ENCODE results near the gene HGD.
"Not testable (repeated sequence)": the region's sequence is repeated elsewhere in the genome, so short reads cannot be mapped to it uniquely, and the experiment has no call there.

The HGD gene

DNA sequence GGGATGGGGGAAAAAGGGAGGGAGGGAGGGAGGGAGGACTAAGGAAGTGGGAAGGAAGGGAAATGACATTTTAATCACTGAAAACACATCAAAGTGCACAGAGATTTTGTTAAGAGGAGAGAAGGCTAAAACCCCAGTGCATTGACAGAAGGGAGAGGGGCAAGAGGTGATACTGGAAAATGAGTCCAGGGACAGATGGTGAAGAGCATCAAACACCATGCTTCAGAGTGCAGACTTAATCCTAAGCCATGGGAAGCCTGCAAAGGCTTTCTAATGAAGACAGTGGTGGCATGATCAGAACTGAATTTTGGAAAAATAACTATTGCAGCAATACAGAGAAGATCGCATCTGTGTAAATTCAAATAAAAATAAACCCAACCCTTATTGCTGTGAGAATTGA, 41.8 kb downstream of the HGD start:
- no peak for DNase-seq

DNA sequence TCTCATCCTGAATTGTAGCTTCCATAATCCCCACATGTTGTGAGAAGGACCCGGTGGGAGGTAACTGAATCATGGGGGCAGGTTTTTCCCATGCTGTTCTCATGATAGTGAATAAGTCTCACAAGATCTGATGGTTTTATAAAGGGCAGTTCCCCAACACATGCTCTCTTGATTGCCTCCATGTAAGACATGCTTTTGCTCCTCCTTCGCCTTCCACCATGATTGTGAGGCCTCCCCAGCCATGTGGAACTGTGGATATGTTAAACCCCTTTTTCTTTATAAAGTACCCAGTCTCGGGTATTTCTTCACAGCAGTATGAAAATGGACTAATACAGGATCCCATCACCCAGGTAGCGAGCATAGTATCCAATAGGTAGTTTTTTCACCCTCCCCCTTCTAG, 43.2 kb downstream of the HGD start:
- not testable (repeated sequence) for DNase-seq

DNA sequence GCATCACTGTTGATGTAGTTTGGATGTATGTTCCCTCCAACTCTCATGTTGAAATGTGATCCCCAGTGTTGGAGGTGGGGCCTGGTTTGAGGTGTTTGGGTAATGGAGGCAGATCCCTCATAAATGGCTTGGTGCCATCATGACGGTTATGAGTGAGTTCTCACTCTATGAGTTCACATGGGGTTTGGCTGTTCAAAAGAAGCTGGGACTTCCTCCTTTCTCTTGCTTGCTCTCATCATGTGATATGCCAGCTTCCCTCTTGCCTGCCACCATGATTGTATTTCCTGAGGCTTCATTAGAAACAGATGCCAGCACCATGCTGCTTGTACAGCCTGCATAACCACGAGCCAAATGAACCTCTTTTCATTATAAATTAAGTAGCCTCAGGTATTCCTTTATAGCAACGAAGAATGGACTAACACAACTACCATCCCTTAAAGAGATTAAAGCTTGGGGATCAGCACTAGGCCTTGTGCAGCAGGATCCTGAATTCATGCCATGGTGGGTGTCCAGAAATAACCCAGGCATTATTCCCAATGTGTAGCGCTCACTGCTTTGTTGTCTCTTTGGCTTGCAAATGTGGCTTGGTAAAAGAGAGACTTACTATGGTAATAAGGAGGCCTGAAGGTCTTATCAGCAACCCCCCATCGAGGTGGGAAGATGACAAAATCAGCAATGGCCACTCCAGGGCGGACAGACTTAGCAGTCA, 44.0 kb downstream of the HGD start:
- no peak for DNase-seq

DNA sequence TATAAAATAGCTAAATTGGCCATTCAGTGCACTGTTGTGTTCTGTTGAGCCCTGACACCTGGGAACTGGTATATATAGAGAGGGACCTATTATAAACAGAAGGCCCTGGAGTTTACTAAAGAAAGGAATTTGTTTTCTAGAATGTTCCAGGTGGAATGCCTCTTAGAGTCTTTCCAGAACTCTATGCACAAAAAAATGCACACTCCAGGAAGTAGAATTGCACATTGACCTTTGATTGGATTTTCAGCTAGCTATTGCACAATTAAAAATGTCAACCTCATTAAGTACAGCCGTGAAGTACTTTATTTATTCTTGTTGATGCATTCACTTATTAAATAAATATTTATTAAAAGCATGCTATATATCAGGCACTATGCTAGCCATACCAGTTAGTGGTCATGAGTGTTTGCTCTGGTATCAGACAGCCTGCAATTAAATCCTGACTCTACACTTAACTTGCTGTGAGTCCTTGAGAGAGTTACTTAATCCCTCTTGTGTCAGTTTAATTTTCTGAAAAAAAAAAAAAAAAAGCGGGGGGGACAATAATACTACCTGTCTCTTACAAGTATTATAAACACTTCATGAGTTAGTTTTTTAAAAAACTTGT, 45.1 kb downstream of the HGD start:
- DNase-seq, result no peak

DNA sequence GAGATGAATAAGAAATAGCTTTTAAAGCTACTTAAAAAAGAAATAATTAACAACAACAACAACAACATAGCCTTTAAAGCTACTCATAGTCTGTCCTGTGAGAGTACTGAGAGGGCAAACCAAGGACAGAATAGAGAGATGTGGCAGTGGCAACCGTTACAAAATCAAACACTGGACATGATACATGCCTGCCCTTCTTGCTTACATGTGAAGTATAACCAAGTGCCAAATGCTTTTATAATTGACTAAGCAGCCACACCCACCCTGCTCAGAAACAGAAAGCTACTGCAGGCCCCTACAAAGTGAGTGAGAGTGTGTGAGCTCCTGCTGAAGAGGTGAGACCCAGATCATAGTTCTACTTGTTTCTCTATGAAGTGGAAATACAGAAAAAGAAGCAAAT, 47.5 kb downstream of the HGD start:
- DNase-seq, result no peak

DNA sequence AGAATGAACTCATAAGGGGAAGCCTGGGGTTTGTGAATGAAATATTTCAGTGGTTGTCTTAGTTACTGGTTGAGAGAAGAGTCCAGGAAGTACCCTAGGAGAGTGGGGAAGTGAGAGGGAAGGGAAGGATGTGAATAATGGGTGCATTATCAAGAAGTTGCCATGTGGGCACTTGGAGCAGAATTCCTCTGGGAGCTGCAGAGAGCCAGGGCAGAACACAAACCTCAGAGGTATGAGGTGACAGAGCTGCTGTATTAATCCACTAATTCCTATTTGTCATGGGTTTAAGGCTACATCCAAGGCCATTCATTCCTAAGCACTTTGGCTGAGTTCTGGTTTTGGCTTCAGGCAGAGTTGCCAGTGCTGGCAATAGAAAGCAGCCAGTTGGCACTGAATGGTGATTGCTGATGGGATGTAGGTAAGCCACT, 56.9 kb downstream of the HGD start:
- no peak for DNase-seq

DNA sequence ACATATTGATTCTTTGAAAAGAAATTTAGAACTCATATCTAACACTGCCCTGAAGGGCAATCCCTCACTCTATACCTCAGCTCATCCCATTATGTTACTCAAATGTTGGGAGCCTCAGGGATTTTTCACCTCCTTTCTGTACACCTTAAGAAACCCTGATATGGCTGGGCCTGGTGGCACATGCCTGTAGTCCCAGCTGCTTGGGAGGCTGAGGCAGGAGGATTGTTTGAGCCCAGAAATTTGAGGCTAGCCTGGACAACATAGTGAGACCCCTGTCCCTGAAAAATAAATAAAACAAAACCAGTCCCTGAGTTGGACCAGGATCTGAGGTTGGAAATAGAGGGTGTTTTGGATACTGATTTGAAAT, 58.3 kb downstream of the HGD start:
- DNase-seq, result no peak

DNA sequence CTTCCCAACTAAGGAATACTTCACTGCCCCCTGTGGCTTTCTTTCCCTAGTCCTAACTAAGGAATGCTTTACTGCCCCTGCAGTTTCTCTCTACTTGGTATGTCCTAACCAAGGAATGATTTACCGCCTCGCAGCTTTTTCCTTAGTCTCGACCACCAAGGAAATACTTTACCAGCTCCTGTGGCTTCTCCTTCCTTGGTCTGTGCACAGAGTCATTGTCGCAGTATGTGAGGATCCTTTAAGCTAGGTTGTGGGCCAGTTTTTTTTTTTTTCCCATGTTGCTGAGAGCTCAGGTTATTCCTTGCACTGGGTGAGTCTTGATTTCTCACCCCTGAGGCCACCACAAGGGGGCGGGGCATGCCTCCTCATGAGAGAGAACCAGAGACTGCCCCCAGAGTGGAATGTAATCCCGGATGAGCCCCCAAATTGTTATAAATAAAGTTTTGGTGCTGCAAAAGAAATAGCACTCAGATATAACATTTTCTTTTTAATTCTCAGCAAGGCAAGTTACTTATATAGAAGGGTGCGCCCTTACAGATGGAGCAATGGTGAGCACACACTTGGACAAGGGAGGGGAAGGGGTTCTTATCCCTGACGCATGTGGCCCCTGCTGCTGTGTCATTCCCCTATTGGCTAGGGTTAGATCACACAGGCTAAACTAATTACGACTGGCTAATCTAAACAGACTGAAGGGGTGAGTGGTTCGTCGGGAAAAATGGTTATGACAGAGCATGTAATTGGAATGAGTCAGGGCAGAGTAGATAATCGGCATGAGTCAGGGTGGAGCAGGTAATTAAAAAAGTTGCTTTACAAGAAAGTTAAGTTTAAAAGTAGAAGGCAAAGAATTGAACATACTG, 58.9 kb downstream of the HGD start:
- DNase-seq, result no peak

DNA sequence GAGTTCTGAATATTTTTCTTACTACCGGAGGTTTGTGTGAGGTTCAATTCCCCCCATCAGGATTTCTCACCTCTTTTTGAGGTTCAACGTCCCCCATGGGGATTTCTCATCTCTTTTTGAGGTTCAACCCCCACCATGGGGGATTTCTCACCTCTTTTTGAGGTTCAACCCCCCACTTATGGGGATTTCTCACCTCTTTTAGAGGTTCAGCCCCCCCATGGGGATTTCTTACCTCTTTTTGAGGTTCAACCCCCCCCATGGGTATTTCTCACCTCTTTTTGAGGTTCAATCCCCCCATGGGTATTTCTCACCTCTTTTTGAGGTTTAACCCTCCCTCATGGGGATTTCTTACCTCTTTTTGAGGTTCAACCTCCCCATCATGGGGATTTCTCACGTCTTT, 59.6 kb downstream of the HGD start:
- no peak for DNase-seq

DNA sequence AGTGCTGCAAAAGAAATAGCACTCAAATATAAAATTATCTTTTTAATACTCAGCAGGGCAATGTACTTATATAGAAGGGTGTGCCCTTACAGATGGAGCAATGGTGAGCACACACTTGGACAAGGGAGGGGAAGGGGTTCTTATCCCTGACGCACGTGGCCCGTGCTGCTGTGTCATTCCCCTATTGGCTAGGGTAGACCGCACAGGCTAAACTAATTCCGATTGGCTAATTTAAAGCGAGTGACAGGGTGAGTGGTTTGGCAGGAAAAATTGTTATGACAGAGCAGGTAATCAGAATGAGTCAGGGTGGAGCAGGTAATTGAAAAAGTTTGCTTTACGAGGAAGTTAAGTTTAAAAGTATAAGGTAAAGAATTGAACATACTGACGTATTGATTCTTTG, 65.3 kb downstream of the HGD start:
- DNase-seq, result not testable (repeated sequence)

DNA sequence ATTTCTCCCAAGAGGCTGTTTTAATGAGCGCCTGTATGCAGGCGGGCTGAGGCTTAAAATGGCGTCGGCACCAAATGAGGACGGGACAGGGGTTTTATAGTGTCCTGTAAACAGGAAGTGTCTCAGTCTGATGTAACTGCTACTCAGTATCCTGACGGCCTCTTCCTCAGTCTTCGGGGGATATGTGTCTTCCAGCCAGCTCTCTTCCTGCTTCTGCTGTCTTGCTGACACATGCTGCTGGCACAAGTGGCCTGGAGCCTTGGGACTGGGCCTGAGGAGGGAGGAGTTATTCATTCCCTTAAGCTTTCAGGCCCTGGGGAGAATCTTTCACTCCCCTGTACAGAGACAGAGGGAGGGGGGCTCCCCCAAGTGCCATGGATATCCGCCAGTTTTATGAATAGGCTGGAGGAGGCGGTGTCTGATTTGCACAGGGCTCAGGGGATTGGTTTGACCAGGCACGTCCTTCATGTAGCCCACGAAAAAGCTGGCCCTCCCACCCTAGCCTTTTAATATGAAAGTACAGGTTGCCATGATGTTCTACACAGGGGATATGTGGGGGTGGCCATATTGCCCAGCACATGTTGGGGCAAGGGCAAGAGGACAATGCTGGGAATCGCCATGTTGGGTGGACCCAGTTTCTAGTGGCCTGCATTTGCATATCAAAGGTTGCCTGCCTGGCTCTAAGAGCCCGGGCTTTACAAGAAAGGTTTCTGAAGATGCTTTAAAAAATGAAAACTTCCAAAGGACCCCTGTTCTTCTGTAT, 66.0 kb downstream of the HGD start:
- DNase-seq, result peak in 33 of 51 donors; percentile 1 to 65 (median 15)

DNA sequence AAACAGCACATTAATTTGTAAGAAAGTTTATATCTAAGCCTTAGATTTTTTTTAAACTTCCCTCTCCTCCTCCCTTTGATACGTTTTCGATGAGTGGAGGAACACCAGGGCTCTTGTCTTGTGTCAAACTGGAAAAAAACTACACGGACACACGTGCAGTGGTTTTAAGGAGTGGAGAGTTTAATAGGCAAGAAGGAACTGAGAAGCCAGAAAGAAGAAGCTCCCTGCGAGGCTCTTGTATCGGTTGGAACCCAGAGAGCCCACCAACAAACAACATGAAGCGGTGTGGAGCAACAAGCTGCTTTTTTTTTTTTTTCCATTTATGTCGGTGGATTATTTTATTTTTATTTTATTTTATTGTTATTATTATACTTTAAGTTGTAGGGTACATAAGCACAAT, 67.3 kb downstream of the HGD start:
- no peak for DNase-seq

DNA sequence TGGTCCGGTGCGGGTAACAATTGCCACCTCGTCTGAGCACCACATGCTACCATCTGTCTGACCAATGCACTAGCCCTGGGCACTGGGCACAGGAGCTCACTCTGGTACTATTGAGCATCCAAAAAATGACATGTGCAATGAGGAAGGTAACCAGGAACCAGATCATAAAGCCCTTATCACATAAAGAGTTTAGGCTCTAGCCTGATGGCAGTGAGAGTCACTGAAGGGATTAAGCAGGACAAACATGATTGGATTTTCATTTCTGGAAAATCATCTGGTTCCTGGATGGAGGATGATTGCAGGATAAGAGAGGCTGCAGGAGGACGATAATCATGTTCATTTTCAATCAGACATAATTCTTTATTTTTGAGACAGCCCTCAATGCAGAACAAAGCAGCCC, 73.5 kb downstream of the HGD start:
- no peak for DNase-seq

DNA sequence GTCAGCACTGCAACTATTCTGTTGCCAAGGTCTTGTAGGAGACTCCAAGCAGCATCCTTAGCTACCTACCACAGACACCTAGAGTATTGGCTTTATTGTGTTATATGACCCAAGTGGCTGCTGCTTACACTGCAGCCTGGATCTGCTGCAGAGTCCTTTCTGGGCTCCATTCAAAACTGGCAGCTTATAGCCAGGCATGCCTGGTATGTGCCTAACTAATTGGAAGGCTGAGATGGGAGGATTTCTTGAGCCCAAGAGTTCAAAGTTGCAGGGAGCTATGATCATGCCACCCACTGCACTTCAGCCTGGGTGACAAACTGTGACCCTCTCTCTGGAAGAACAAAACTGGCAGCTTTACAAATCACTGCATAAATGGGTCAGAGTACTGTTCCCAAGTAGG, 77.3 kb downstream of the HGD start:
- no peak for DNase-seq

DNA sequence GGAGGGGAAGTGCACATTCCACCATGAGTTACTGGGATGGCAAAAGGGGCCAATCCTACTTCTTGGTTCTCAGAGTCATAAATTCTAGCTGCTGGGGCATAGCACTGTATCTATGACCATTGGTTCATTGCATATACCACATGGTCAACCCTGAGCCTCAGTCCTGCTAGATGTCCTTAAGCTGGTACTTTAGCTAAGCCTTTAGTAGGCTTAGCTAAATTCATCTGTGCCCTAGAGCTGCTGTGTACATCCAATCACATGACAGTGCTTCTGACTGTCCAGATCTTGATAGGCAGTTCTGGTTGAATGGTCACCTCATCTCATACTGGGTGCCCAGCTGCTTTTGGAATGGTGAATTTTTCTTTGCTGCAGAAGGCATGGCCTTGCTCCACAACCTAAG, 77.7 kb downstream of the HGD start:
- no peak for DNase-seq

DNA sequence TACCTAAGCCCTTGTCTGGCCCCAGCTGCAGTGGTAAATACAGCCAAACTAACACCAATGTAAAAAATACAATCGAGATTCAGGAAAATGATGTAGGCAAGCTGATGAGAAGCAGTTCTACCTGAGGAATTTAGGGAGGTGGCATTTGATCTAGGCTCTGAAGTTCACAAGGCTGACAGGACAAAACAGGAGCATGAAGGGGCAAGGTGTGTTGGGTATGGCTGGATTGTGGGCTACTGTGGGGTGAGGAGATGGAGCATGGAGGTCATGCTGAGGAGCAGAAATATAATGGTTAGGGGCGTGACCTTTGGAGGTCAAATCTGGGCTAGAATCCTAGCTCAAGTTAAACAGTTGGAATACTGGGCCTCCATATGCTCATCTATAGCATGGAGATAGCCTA, 79.4 kb downstream of the HGD start:
- no peak for DNase-seq

DNA sequence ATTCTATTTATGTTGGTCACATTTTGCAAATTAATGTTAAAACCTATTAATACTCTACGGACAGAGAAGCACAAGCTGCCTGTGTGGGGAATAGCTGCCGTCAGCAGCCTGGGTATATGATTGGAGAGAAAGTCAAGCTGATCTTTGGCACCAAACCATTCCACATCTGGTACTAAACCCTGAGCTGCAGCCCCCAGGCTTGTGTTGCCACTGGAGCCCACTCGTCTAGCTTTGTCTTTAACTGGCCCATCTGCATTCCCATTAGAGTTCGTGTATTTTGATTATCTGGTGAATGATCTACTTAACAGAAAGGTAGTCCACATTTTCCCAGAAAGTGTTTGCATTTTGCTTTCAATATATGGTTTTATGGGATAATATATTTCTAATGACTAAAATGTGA, 80.5 kb downstream of the HGD start:
- no peak for DNase-seq

DNA sequence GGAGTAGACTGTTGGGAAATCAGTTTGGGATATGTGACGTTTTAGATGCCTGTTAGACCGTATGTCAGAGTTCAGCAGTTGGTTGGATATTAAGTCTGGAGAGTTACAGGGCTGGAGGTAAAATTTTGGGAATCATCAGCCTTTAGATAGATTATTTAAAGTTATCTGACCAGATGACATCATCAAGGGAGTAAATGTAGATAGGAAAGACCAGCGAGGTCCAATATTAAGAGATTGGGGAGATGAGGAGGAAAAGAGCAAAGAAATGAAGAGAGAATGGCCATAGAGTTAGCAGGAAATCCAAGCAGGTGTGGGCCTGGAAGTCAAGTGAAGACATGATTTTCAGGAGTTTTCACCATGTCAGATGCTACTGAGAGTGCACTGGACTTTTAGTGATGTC, 82.8 kb downstream of the HGD start:
- no peak for DNase-seq

DNA sequence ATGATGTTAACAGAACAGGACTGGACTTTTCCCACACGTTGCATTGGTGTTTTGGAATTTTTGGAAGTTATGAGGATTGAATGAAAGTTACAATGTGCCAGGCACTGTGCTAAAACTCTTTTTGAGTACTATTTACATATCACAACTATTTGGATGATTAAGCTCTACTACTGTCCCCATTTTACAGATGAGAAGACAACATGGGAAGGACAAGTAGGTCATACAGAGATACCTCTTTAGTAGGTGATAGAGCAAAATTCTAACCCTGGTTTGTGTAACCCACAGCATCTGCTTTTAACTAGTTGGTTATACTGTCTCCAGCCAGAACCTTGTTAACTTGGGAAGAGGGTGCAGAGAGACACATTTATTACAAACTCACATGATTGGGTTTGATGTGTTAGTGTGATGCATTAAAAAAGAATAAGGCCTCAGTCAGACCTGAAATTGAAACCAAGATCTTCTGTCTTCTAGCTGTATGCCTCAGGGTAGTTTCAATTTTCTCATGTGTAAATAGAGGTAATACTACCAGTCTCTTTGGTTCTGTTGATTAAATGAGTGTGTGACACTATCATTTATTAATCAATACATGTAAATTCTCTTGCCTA, 84.5 kb downstream of the HGD start:
- DNase-seq, result no peak

DNA sequence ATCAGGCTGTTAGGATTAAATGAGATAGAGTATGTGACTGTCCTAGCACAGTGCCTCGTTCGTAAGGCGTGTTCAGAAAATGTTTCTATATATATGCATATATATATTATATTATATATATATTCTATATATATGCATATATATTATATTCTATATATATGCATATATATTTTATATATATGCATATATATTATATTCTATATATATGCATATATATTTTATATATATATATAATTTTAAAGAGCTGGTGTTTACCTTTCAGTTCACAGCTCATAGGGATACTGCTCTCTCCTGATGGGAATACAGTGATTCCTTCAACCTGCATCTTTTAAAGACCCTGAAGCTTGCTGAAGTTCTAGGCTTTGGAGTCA, 85.2 kb downstream of the HGD start:
- no peak for DNase-seq

DNA sequence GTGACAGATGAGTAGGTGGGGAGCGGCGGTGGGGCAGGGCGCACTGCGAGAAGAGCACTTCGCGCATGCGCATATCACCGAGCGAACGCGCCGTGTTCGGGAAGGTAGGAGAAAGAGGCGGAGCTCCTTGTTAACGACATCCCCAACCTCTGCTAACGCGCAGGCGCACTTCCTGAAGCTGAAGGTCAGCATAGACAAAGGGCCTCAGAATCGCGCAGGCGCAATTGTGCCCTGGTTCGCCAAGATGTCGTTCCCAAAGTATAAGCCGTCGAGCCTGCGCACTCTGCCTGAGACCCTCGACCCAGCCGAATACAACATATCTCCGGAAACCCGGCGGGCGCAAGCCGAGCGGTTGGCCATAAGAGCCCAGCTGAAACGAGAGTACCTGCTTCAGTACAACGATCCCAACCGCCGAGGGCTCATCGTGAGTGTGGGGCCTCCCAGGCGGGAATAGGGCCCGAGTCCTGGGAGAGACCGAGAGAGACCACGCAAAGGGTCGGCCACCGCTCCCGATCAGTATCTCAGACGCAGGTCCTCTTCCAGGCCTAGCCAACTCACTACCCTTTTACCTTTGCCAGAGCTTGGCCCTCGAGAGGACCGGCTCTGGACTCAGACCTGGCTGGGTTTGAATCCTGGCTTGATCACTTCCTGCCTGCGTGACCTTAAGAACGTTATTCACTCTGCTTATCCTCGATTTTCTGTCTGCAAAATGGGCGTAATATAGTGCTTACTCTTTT, 85.8 kb downstream of the HGD start, which contains the start of gene NDUFB4:
TSS of gene NDUFB4 (plus strand) at position 221 of the 737 bp plus-strand sequence. CDS start at position 245, 24 bp downstream.
- DNase-seq, result peak; percentile 80 to 98 (median 94)
